ENCODE results near the gene OSMR. TPM values are rescaled to one million over a fixed set of nuclear protein-coding genes. Genes with fewer than 3 reads are reported as not detected.

OSMR gene
- total RNA-seq, 4 donors from 2014 or later = 23.8 to 87.6 (median 30.3) TPM

DNA sequence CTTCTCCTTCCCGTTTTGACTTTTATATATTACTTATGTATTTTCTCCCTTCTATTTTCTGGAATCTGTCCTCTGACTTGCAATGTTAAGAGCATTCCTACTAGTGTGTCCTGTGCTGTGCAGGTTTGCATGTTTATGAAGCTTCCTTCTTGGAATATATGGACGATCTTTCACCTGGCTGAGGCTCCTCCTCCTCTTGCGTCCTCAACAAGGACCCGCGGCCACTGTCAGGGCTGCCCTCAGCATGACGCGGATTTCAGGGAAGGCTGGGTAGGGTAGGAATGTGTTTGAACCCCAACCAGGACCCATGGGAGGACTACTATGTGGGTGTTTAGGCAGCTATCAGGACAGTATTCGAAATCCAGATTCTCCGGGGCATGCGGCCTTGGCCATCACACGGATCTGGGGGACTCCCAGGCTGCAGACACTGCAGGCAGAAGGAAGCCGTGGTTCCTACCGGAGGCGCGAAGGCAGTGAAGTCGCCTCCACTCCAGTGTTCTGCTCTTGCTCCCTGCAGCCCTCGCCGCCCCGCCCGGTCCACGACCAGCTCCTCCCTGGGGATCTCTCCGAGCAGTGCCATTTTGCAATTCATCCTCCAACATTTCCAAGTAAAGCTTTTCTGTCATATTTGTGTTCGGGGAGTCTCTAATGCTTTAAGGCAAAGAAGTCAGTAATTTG, 37.0 kb upstream of the OSMR start:
- peak overlapping the region; percentile 59 to 68 for H3K27ac ChIP-seq
- H3K4me3 ChIP-seq = no peak overlapping the region
- H3K27me3 ChIP-seq = no peaks in the 10 kb centered on the region
- H3K9me3 ChIP-seq = no peaks in the 10 kb centered on the region
- no peaks in the 10 kb centered on the region for H3K36me3 ChIP-seq
- H3K4me1 ChIP-seq = peaks cover 0 to 3% of the 10 kb centered on the region in 2 donors
- intact Hi-C loops (cut with DNase I; ENCODE audit: low total_unique reads) = loop anchor here (10.0 kb wide), 2 partner anchors 154 to 374 kb away; no protein-coding TSS in a partner anchor
- peak; percentile 21 to 26 for DNase-seq
- TF ChIP-seq POLR2A (IDR thresholded peaks at IDR 0.05) = no peak
- TF ChIP-seq, protein P1, sequence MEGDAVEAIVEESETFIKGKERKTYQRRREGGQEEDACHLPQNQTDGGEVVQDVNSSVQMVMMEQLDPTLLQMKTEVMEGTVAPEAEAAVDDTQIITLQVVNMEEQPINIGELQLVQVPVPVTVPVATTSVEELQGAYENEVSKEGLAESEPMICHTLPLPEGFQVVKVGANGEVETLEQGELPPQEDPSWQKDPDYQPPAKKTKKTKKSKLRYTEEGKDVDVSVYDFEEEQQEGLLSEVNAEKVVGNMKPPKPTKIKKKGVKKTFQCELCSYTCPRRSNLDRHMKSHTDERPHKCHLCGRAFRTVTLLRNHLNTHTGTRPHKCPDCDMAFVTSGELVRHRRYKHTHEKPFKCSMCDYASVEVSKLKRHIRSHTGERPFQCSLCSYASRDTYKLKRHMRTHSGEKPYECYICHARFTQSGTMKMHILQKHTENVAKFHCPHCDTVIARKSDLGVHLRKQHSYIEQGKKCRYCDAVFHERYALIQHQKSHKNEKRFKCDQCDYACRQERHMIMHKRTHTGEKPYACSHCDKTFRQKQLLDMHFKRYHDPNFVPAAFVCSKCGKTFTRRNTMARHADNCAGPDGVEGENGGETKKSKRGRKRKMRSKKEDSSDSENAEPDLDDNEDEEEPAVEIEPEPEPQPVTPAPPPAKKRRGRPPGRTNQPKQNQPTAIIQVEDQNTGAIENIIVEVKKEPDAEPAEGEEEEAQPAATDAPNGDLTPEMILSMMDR (IDR thresholded peaks at IDR 0.05) = no peak

DNA sequence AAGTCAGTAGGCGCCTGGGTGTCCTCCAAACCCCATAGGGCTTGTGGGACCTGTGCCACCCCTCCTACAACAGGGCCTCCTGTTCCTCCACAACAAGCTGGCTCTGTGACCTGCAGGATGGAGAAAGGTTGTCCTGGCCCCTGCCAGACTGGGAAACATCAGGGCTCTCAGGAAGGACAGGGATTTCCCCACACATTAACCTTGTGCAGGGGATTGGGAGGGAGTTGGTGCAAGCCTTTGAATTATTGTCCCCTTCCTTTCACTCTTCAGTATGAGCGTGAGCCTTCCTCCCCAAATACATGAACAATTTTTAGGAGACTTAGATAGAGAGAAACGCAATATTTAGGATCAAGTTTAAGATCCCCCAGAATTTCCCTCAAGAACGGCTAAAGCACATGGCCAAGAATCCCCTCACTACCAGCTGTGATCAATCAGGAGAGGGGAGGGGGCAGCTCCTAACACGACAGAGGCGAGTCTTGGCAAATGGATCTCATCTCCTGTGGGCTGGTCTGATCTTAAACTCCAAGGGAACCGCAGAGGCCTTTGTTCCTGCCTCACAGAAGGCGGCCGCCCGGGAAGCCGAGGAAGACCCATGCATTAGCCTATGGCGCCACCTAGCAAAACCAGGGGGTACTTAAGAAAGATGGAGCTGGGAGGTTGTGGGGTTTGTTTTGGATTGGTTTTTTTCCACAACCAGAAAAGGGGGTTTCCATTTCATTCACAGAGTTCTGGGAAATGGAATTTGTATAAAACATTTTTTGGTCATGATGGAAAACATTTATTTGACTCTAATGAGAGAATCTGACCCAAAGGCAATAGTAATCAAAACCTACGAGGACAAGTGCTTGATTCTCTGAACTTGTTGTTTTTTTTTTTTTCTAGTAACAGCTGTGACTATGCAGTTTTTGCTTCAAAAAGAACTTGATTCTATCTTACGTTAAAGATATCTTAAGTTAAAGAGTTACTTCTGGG, 36.1 kb upstream of the OSMR start:
- peak; percentile 79 to 84 for DNase-seq
- no peaks in the 10 kb centered on the region for H3K36me3 ChIP-seq
- peak overlapping the region; percentile 59 to 68 for H3K27ac ChIP-seq
- TF ChIP-seq, protein P1 (IDR thresholded peaks at IDR 0.05) = peak; percentile 82 to 91 (median 86)
- no peak for TF ChIP-seq POLR2A (IDR thresholded peaks at IDR 0.05)
- H3K27me3 ChIP-seq = no peaks in the 10 kb centered on the region
- H3K4me3 ChIP-seq = no peak overlapping the region
- intact Hi-C loops (cut with DNase I; ENCODE audit: low total_unique reads) = loop anchor here (10.0 kb wide), 2 partner anchors 155 to 375 kb away; no protein-coding TSS in a partner anchor
- peaks cover 0 to 3% of the 10 kb centered on the region in 2 donors for H3K4me1 ChIP-seq
- no peaks in the 10 kb centered on the region for H3K9me3 ChIP-seq

DNA sequence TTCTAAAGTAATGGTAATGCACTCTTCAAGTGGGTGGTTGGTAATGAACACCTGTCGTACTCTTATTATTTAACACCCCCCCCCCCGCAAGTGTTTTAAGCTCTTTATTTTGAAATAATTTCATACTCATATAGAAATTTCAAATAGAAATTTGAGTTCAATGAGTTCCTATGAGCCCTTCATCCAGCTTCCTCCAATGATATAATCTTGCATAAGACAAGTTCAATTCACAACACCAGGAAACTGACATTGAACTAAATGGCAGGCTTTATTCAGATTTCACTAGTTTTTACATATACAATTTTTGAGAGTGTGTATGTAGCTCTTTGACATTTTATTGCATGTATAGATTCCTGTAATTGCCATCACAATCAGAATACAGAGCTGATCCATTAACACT, 30.9 kb upstream of the OSMR start:
- no peak overlapping the region for H3K4me3 ChIP-seq
- H3K27me3 ChIP-seq = no peaks in the 10 kb centered on the region
- H3K36me3 ChIP-seq = no peaks in the 10 kb centered on the region
- no peaks in the 10 kb centered on the region for H3K9me3 ChIP-seq
- no peak for DNase-seq
- intact Hi-C loops (cut with DNase I; ENCODE audit: low total_unique reads) = no loop called here
- H3K27ac ChIP-seq = no peak overlapping the region
- TF ChIP-seq, protein P1 (IDR thresholded peaks at IDR 0.05) = no peak
- no peak for TF ChIP-seq POLR2A (IDR thresholded peaks at IDR 0.05)
- no peaks in the 10 kb centered on the region for H3K4me1 ChIP-seq

DNA sequence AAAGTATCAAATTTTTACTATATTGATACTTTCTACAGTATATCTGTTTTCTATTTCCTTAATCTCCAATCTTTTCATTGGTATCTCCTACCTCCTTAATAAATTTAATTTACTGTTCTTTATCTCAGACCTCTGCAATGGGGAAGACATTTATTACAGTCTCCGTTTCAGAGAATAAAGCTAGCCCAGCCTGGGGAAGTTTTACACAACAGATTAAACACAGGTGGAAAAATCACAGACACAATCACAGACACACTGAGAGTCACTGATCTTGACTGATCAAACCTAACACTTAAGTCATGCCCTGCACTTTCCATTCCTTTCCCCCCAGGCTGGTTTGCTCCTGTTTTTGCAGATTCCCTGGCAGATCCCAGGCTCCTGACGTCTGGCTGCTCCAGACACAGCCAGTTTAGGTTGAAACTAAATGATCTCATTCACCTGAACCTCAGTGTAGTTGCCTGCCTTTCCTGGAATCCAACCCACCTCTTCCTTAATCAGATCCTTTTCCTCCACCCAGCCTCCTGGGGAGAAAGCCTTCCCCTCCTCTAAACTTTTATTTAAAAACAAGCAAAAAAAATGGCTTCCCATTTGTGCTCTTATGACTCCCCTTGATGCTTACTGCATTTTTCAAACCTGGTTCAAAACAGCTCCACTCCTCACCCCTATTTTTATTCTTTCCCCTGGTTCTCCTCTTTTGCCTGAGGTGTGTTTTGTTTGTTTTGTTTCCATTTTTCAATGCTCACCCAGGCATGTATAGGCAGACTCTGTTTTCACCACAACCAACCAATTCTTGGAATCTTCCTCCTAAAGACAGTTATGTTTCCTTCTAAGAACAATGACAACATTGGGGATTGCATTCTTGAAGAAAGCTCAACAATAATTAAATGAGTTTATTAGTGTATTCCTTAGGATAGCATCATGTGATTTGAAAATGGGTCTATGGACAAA, 29.5 kb upstream of the OSMR start:
- Histone ChIP-seq H3K4me3 (no peak overlapping the region), H3K27me3 (no peaks in the 10 kb centered on the region), H3K9me3 (no peaks in the 10 kb centered on the region), H3K4me1 (no peaks in the 10 kb centered on the region), H3K27ac (no peak overlapping the region), H3K36me3 (no peaks in the 10 kb centered on the region)
- no peak for DNase-seq
- intact Hi-C loops (cut with DNase I; ENCODE audit: low total_unique reads) = no loop called here
- no peak for TF ChIP-seq POLR2A (IDR thresholded peaks at IDR 0.05)
- TF ChIP-seq, protein P1 (IDR thresholded peaks at IDR 0.05) = no peak
